Colonic mucosa (tissue), 4 donors: Measurements from ENCODE around the gene TTLL4. TPM values are rescaled to one million over a fixed set of nuclear protein-coding genes. Genes with fewer than 3 reads are reported as not detected.
"Not testable (repeated sequence)": the region's sequence is repeated elsewhere in the genome, so short reads cannot be mapped to it uniquely, and the experiment has no call there.

Source experiments
- DNase-seq: peaks from one replicate; pipeline ENCODE4 v3.0.0-alpha.2; 2020
- H3K27ac ChIP-seq: fragments of 200-600 bp; one replicate; pipeline ENCODE4 v1.8.0; 2021
- H3K27me3 ChIP-seq: fragments of 200-600 bp; one replicate; pipeline ENCODE4 v1.8.0; 2021
- H3K36me3 ChIP-seq: fragments of 200-600 bp; one replicate; pipeline ENCODE4 v1.8.0; 2021
- H3K4me1 ChIP-seq: fragments of 200-600 bp; one replicate; pipeline ENCODE4 v1.8.0; 2021; ENCODE audit warnings: mild to moderate bottlenecking
- H3K4me3 ChIP-seq: fragments of 200-600 bp; one replicate; pipeline ENCODE4 v1.8.0; 2021
- H3K9ac ChIP-seq, 2 donors: one replicate each; pipeline ENCODE4 v1.7.0; 2013; ENCODE audit warnings: control low read depth in 2 of 2, low read depth in 2 of 2, low read length in 2 of 2
- H3K9me3 ChIP-seq: fragments of 200-600 bp; one replicate; pipeline ENCODE4 v1.8.0; 2021
- CTCF ChIP-seq: fragments of 200-600 bp; IDR thresholded peaks from one replicate; pipeline ENCODE4 v1.8.0; 2022; ENCODE audit warnings: antibody characterized with exemption, mild to moderate bottlenecking
- intact Hi-C: fragments of 100-400 bp; cut with DNase I; formaldehyde crosslinking; loops from one replicate; pipeline ENCODE4 v1.14.1; 2022
- total RNA-seq, 2 donors: library from RNA; stranded (reverse); fragmentation: NEBNext Ultra II Directional in 1 of 2; extraction: Animal tissue kit (Norgen Biotek cat#: 25700) in 1 of 2; gene quantifications; one replicate each; pipeline ENCODE4 v1.2.1, GENCODE V29; 2021
- donor health status: healthy.
- donor health status: DM: no; HTN: no; CAD: no.
- donor health status: DM: no; HTN: no; CAD: no.

The TTLL4 gene
- total RNA-seq, 2 donors from 2014 or later = 27.5 to 36.7 TPM

- Histone ChIP-seq H3K9me3 (no peaks in the 10 kb centered on the region), H3K4me1 (no peaks in the 10 kb centered on the region), H3K4me3 (no peak overlapping the region), H3K27ac (no peak overlapping the region), H3K36me3 (peaks cover 12% of the 10 kb centered on the region), H3K27me3 (no peaks in the 10 kb centered on the region), H3K9ac (no peak overlapping the region)
- no peak for DNase-seq
- intact Hi-C loops = no loop called here
- no peak for TF ChIP-seq CTCF
Measured at GRCh38 chr2:218754781-218755180, 44.1 kb downstream of the TTLL4 start.

- Histone ChIP-seq H3K4me1 (no peaks in the 10 kb centered on the region), H3K4me3 (no peak overlapping the region), H3K9me3 (no peaks in the 10 kb centered on the region), H3K36me3 (peaks cover 12% of the 10 kb centered on the region), H3K9ac (no peak overlapping the region), H3K27ac (no peak overlapping the region), H3K27me3 (no peaks in the 10 kb centered on the region)
- TF ChIP-seq CTCF = no peak
- intact Hi-C loops = no loop called here
- no peak for DNase-seq
Measured at GRCh38 chr2:218755198-218755566, 44.5 kb downstream of the TTLL4 start.

- Histone ChIP-seq H3K4me3 (no peak overlapping the region), H3K27ac (no peak overlapping the region), H3K27me3 (no peaks in the 10 kb centered on the region), H3K36me3 (peaks cover 12% of the 10 kb centered on the region), H3K9ac (no peak overlapping the region), H3K4me1 (no peaks in the 10 kb centered on the region), H3K9me3 (no peaks in the 10 kb centered on the region)
- intact Hi-C loops = no loop called here
- no peak for DNase-seq
- TF ChIP-seq CTCF = no peak
Measured at GRCh38 chr2:218755567-218756404, 45.2 kb downstream of the TTLL4 start.

- no peak for DNase-seq
- TF ChIP-seq CTCF = no peak
- no peaks in the 10 kb centered on the region for H3K4me1 ChIP-seq
- peaks cover 12% of the 10 kb centered on the region for H3K36me3 ChIP-seq
- no peak overlapping the region for H3K9ac ChIP-seq
- H3K27ac ChIP-seq = no peak overlapping the region
- intact Hi-C loops = no loop called here
- H3K4me3 ChIP-seq = no peak overlapping the region
- no peaks in the 10 kb centered on the region for H3K27me3 ChIP-seq
- no peaks in the 10 kb centered on the region for H3K9me3 ChIP-seq
Measured at GRCh38 chr2:218756599-218757377, 46.2 kb downstream of the TTLL4 start.

GRCh38 chr2:218761795-218762194 is 51.2 kb downstream of the TTLL4 start:
- no peak for DNase-seq
- H3K36me3 ChIP-seq = no peaks in the 10 kb centered on the region
- no peaks in the 10 kb centered on the region for H3K4me1 ChIP-seq
- no peak overlapping the region for H3K9ac ChIP-seq
- H3K4me3 ChIP-seq = no peak overlapping the region
- H3K27ac ChIP-seq = no peak overlapping the region
- intact Hi-C loops = no loop called here
- H3K27me3 ChIP-seq = no peaks in the 10 kb centered on the region
- no peaks in the 10 kb centered on the region for H3K9me3 ChIP-seq
- no peak for TF ChIP-seq CTCF

GRCh38 chr2:218772759-218773158 is 62.1 kb downstream of the TTLL4 start:
- intact Hi-C loops, H3K4me3 ChIP-seq, DNase-seq, H3K36me3 ChIP-seq, H3K9ac ChIP-seq, H3K9me3 ChIP-seq, H3K27me3 ChIP-seq, H3K4me1 ChIP-seq, H3K27ac ChIP-seq: not testable (repeated sequence)
